ENCODE measurements around the gene PHOSPHO2. TPM values are rescaled to one million over a fixed set of nuclear protein-coding genes. Genes with fewer than 3 reads are reported as not detected.

Gene PHOSPHO2
- total and polyA plus RNA-seq, 10 of the 15 experiments (the other 5 are each of a cell fraction or from before 2014, with no cell fraction given): 2.7 to 7.6 (median 4.2) TPM

DNA sequence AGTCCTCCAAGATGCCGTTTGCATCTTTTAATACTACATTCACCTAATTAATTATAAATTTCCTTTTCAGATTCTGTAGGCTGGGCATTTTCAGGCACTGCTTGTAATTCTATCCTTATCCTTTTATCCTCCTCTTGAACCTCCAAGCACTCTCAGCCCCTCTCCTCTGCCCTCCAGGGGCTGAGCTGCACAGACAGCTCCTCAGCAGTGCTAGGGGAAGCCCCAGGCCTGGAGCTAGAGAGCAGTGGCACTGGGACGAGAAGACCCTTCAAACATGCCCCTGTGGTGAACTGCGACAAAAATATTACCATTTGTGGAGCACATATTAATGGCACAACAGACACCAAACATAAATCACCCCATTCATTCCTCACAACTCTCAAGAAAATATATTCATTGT, 33.0 kb upstream of the PHOSPHO2 start:
- H3K9me3 ChIP-seq (replicated peaks; ENCODE audit: control insufficient read depth, insufficient read depth, low read length): no peaks in the 10 kb centered on the region
- no peak for FAIRE-seq
- H3K4me1 ChIP-seq (ENCODE audit: control insufficient read depth, insufficient read depth, low read length): no peaks in the 10 kb centered on the region; the same call in 1 of the 2 replicates
- intact Hi-C loops (cut with micrococcal nuclease; ENCODE audit: unreplicated experiment): no loop called here
- CTCF ChIA-PET: interaction anchor here (1.0 kb wide), 1 partner anchor 21 kb away, joined by 3 read pairs; no protein-coding TSS in a partner anchor
- RAD21 ChIA-PET (ENCODE audit: unreplicated experiment): no interaction called here
- ATAC-seq: no peak
- H4K20me1 ChIP-seq (ENCODE audit: control insufficient read depth, insufficient read depth): no peaks in the 10 kb centered on the region
- no peak for DNase-seq (ENCODE audit: low read depth, low spot score)
- no peak overlapping the region for H2AFZ ChIP-seq (ENCODE audit: control insufficient read depth, low read depth, low read length)
- WGBS (ENCODE audit: insufficient coverage, insufficient replicate concordance, low lambda C conversion rate, missing lambda C conversion rate): 68% methylated on average over 3 of the region's 3 CpGs
- no peaks in the 10 kb centered on the region for H3K36me3 ChIP-seq (ENCODE audit: control insufficient read depth in 2 of 2, insufficient read depth in 2 of 2, low read length in 1 of 2)
- SMC1A ChIA-PET (ENCODE audit: uncharacterized antibody, unreplicated experiment): no interaction called here
- H3K79me2 ChIP-seq (ENCODE audit: control insufficient read depth, insufficient read depth, low read length): no peaks in the 10 kb centered on the region
- BruUV-seq (replicated peaks): no TSS peak
- H3K4me2 ChIP-seq (ENCODE audit: control insufficient read depth, insufficient read depth): no peak overlapping the region
- no peak overlapping the region for H3K9ac ChIP-seq (ENCODE audit: control insufficient read depth, insufficient read depth, low read length)
- no peak overlapping the region for H3K27ac ChIP-seq (ENCODE audit: control insufficient read depth, insufficient read depth)
- H3K4me3 ChIP-seq: no peak overlapping the region
- POLR2A ChIA-PET: no interaction called here
- TF ChIP-seq, protein P1, sequence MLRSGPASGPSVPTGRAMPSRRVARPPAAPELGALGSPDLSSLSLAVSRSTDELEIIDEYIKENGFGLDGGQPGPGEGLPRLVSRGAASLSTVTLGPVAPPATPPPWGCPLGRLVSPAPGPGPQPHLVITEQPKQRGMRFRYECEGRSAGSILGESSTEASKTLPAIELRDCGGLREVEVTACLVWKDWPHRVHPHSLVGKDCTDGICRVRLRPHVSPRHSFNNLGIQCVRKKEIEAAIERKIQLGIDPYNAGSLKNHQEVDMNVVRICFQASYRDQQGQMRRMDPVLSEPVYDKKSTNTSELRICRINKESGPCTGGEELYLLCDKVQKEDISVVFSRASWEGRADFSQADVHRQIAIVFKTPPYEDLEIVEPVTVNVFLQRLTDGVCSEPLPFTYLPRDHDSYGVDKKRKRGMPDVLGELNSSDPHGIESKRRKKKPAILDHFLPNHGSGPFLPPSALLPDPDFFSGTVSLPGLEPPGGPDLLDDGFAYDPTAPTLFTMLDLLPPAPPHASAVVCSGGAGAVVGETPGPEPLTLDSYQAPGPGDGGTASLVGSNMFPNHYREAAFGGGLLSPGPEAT (IDR thresholded peaks at IDR 0.05; ENCODE audit: low read depth): no peak
- no peak for TF ChIP-seq TARDBP (IDR thresholded peaks at IDR 0.05; ENCODE audit: borderline replicate concordance)
- no peaks in the 10 kb centered on the region for H3K27me3 ChIP-seq (replicated peaks in 1 of 2; ENCODE audit: control insufficient read depth in 2 of 2, insufficient read depth in 2 of 2, low read length in 1 of 2)
- in situ Hi-C loops (cut with MboI): no loop called here

DNA sequence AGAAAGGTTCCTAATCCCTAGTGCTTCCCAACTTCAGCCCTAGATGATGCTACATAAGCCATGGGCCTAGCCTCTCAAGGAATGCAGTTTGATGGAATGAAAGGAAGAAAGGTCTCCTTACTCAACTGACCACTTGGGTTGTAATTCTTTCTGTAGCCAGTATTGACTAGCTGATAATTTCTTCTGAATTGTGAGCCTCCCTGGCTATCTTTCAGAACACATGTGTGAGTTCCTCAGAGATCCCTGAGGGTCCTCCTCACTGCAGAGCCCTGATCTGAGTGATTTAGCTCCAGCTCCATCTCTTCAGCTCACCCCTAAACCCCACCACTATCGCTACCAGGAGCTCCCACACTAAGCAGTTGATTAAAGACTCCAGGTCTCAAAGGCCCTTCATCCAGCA, 31.5 kb upstream of the PHOSPHO2 start:
- H3K9ac ChIP-seq (ENCODE audit: control insufficient read depth, insufficient read depth, low read length): no peak overlapping the region
- ChIA-PET SMC1A (ENCODE audit: uncharacterized antibody, unreplicated experiment) (interaction anchor here (0.6 to 0.7 kb wide), 2 partner anchors 286 to 404 kb away, joined by 3 to 4 read pairs; no protein-coding TSS in a partner anchor), POLR2A (no interaction called here), RAD21 (ENCODE audit: unreplicated experiment) (no interaction called here), CTCF (no interaction called here)
- no TSS peak for BruUV-seq (replicated peaks)
- FAIRE-seq (no peak), DNase-seq (ENCODE audit: low read depth, low spot score) (no peak), ATAC-seq (no peak)
- no peaks in the 10 kb centered on the region; the same call in 1 of the 2 replicates for H3K4me1 ChIP-seq (ENCODE audit: control insufficient read depth, insufficient read depth, low read length)
- H3K79me2 ChIP-seq (ENCODE audit: control insufficient read depth, insufficient read depth, low read length): no peaks in the 10 kb centered on the region
- H3K27ac ChIP-seq (ENCODE audit: control insufficient read depth, insufficient read depth): no peak overlapping the region
- no peak overlapping the region for H3K4me3 ChIP-seq
- no peak overlapping the region for H2AFZ ChIP-seq (ENCODE audit: control insufficient read depth, low read depth, low read length)
- no peak overlapping the region for H3K4me2 ChIP-seq (ENCODE audit: control insufficient read depth, insufficient read depth)
- in situ Hi-C loops (cut with MboI) (no loop called here), intact Hi-C loops (cut with micrococcal nuclease; ENCODE audit: unreplicated experiment) (no loop called here)
- 73% methylated on average over 1 of the region's 1 CpG for WGBS (ENCODE audit: insufficient coverage, insufficient replicate concordance, low lambda C conversion rate, missing lambda C conversion rate)
- no peaks in the 10 kb centered on the region for H4K20me1 ChIP-seq (ENCODE audit: control insufficient read depth, insufficient read depth)
- no peaks in the 10 kb centered on the region for H3K9me3 ChIP-seq (replicated peaks; ENCODE audit: control insufficient read depth, insufficient read depth, low read length)
- H3K27me3 ChIP-seq (replicated peaks in 1 of 2; ENCODE audit: control insufficient read depth in 2 of 2, insufficient read depth in 2 of 2, low read length in 1 of 2): no peaks in the 10 kb centered on the region
- H3K36me3 ChIP-seq (ENCODE audit: control insufficient read depth in 2 of 2, insufficient read depth in 2 of 2, low read length in 1 of 2): no peaks in the 10 kb centered on the region
- TF ChIP-seq ZNF274 (IDR thresholded peaks at IDR 0.05; ENCODE audit: insufficient read depth, insufficient read length) (no peak), CREB1 (IDR thresholded peaks at IDR 0.05; ENCODE audit: low read depth) (no peak), POLR2A (IDR thresholded peaks at IDR 0.05; ENCODE audit: low read depth, low read length) (no peak)
- TF ChIP-seq, protein P2, sequence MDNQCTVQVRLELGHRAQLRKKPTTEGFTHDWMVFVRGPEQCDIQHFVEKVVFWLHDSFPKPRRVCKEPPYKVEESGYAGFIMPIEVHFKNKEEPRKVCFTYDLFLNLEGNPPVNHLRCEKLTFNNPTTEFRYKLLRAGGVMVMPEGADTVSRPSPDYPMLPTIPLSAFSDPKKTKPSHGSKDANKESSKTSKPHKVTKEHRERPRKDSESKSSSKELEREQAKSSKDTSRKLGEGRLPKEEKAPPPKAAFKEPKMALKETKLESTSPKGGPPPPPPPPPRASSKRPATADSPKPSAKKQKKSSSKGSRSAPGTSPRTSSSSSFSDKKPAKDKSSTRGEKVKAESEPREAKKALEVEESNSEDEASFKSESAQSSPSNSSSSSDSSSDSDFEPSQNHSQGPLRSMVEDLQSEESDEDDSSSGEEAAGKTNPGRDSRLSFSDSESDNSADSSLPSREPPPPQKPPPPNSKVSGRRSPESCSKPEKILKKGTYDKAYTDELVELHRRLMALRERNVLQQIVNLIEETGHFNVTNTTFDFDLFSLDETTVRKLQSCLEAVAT (IDR thresholded peaks at IDR 0.05): no peak
- TF ChIP-seq, protein P3, sequence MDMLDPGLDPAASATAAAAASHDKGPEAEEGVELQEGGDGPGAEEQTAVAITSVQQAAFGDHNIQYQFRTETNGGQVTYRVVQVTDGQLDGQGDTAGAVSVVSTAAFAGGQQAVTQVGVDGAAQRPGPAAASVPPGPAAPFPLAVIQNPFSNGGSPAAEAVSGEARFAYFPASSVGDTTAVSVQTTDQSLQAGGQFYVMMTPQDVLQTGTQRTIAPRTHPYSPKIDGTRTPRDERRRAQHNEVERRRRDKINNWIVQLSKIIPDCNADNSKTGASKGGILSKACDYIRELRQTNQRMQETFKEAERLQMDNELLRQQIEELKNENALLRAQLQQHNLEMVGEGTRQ (IDR thresholded peaks at IDR 0.05; ENCODE audit: borderline replicate concordance, low read depth, low read length): no peak
- TF ChIP-seq, protein P4, sequence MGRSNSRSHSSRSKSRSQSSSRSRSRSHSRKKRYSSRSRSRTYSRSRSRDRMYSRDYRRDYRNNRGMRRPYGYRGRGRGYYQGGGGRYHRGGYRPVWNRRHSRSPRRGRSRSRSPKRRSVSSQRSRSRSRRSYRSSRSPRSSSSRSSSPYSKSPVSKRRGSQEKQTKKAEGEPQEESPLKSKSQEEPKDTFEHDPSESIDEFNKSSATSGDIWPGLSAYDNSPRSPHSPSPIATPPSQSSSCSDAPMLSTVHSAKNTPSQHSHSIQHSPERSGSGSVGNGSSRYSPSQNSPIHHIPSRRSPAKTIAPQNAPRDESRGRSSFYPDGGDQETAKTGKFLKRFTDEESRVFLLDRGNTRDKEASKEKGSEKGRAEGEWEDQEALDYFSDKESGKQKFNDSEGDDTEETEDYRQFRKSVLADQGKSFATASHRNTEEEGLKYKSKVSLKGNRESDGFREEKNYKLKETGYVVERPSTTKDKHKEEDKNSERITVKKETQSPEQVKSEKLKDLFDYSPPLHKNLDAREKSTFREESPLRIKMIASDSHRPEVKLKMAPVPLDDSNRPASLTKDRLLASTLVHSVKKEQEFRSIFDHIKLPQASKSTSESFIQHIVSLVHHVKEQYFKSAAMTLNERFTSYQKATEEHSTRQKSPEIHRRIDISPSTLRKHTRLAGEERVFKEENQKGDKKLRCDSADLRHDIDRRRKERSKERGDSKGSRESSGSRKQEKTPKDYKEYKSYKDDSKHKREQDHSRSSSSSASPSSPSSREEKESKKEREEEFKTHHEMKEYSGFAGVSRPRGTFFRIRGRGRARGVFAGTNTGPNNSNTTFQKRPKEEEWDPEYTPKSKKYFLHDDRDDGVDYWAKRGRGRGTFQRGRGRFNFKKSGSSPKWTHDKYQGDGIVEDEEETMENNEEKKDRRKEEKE (IDR thresholded peaks at IDR 0.05): no peak
- TF ChIP-seq, protein P5, sequence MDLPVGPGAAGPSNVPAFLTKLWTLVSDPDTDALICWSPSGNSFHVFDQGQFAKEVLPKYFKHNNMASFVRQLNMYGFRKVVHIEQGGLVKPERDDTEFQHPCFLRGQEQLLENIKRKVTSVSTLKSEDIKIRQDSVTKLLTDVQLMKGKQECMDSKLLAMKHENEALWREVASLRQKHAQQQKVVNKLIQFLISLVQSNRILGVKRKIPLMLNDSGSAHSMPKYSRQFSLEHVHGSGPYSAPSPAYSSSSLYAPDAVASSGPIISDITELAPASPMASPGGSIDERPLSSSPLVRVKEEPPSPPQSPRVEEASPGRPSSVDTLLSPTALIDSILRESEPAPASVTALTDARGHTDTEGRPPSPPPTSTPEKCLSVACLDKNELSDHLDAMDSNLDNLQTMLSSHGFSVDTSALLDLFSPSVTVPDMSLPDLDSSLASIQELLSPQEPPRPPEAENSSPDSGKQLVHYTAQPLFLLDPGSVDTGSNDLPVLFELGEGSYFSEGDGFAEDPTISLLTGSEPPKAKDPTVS (IDR thresholded peaks at IDR 0.05; ENCODE audit: low read depth, low read length): no peak
